Measurements from ENCODE around the gene CD79B. TPM values are rescaled to one million over a fixed set of nuclear protein-coding genes. Genes with fewer than 3 reads are reported as not detected.

CD79B gene
- polyA plus RNA-seq, 1 donor from 2014 or later: 1,452 TPM

GRCh38 chr17:63961355-63962212, 29.5 kb upstream of the CD79B start:
- Mint-ChIP-seq H3K4me3 (peak overlapping the region in 2 of 4 donors; percentile 69 to 76), H3K27ac (no peak overlapping the region)

DNA sequence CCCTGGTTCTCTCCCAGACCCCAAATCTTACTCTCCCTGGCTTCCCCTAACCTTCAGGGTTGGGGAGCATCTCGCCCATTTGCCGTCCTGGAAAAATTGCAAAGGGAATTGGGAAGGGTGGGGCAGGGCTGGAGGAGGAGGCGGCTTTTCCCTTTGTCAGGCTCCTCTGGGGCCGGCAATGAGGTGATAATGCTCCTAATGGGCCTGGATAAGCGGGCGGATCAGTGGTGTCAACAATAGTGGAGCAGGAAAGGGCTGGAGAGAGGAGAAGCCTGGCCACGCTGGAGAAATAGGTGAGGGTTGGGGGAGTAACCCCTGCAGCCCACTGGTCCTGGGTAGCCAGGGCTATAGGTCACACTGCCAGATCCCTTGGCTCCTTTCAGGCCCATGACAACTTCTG, 28.3 kb upstream of the CD79B start:
- peaks cover 1% of the 10 kb centered on the region for H3K36me3 Mint-ChIP-seq
- no peak overlapping the region for H3K27ac Mint-ChIP-seq
- H3K4me1 Mint-ChIP-seq: peaks cover 1 to 11% (median 8%) of the 10 kb centered on the region in 3 donors
- no peak overlapping the region for H3K4me3 Mint-ChIP-seq
- H3K27me3 Mint-ChIP-seq: no peaks in the 10 kb centered on the region
- H3K9me3 Mint-ChIP-seq: no peaks in the 10 kb centered on the region

More at GRCh38 chr17:63961355-63962212, 29.5 kb upstream of the CD79B start:
- H3K36me3 Mint-ChIP-seq: peaks cover 1% of the 10 kb centered on the region
- no peaks in the 10 kb centered on the region for H3K27me3 Mint-ChIP-seq
- no peaks in the 10 kb centered on the region for H3K9me3 Mint-ChIP-seq
- peaks cover 0 to 11% (median under 1%) of the 10 kb centered on the region in 3 donors for H3K4me1 Mint-ChIP-seq

DNA sequence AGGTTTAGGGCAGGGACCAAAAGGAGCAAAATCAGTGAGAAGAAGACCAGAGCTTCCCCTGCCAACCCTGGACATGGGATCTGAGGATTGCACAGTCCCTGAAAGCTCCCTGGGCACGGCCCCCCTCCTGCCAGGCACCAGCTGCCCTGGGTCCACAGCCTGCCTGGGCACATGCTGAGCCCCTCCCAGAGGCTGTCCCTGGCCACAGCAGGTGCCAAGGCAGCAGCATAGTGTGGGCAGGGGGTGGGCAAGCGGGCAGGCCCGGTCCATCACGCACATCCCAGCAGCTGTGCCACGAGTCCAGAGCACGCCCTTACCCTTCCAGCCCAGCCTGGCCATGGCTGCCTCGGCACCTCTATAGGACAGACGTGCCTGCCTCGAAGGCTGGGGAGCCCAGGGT, 27.9 kb upstream of the CD79B start:
- H3K4me3 Mint-ChIP-seq: no peak overlapping the region
- peak overlapping the region in 1 of 3 donors; percentile 62 for H3K27ac Mint-ChIP-seq
- H3K36me3 Mint-ChIP-seq: peaks cover 1% of the 10 kb centered on the region
- H3K9me3 Mint-ChIP-seq: no peaks in the 10 kb centered on the region
- no peaks in the 10 kb centered on the region for H3K27me3 Mint-ChIP-seq
- peaks cover 4 to 13% (median 12%) of the 10 kb centered on the region in 3 donors for H3K4me1 Mint-ChIP-seq

- Mint-ChIP-seq H3K4me3 (peak overlapping the region in 1 of 4 donors; percentile 45), H3K4me1 (peaks cover 16 to 24% (median 17%) of the 10 kb centered on the region in 3 donors), H3K27ac (peak overlapping the region; percentile 39 to 88 (median 88))
These were observed 24.3 kb upstream of the CD79B start for GRCh38 chr17:63956296-63956920.

DNA sequence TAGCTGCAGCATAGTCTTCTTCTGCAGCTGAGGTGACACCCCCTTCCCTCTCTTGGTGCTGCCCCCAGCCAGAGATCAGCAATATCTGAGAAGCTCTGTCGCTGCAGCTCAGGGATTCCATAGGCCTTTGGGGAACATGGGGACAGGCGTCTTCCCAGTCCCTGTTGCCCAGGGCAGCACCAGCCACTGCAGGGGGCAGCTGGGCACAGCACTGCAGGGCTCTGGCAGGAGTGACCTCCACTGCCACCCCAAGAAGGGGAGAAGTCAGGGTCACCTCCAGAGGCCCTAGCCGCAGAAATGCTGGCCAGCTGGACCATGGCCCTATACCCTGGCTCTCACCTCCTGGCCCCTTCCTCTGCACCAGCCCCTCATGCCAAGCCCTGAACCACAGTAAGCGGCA, 23.7 kb upstream of the CD79B start:
- Mint-ChIP-seq H3K27me3 (no peaks in the 10 kb centered on the region), H3K36me3 (peaks cover 1% of the 10 kb centered on the region), H3K9me3 (no peaks in the 10 kb centered on the region), H3K4me3 (peak overlapping the region in 2 of 4 donors; percentile 11 to 81), H3K4me1 (peaks cover 18 to 29% (median 21%) of the 10 kb centered on the region in 3 donors), H3K27ac (peak overlapping the region in 2 of 3 donors; percentile 88)

More at GRCh38 chr17:63956296-63956920, 24.3 kb upstream of the CD79B start:
- Mint-ChIP-seq H3K36me3 (peaks cover 1% of the 10 kb centered on the region), H3K27me3 (no peaks in the 10 kb centered on the region), H3K9me3 (no peaks in the 10 kb centered on the region)

- H3K36me3 Mint-ChIP-seq: peaks cover 1% of the 10 kb centered on the region
- H3K4me3 Mint-ChIP-seq: peak overlapping the region in 1 of 4 donors; percentile 11
- H3K9me3 Mint-ChIP-seq: no peaks in the 10 kb centered on the region
- H3K4me1 Mint-ChIP-seq: peaks cover 19 to 29% (median 22%) of the 10 kb centered on the region in 3 donors
- H3K27ac Mint-ChIP-seq: peak overlapping the region in 2 of 3 donors; percentile 87 to 88
- H3K27me3 Mint-ChIP-seq: no peaks in the 10 kb centered on the region
These were observed 23.1 kb upstream of the CD79B start for GRCh38 chr17:63955232-63955631.

- Mint-ChIP-seq H3K36me3 (peaks cover 1% of the 10 kb centered on the region), H3K27ac (peak overlapping the region; percentile 87 to 94 (median 90)), H3K4me1 (peaks cover 19 to 29% (median 22%) of the 10 kb centered on the region in 3 donors), H3K9me3 (no peaks in the 10 kb centered on the region), H3K4me3 (peak overlapping the region; percentile 11 to 93 (median 72)), H3K27me3 (no peaks in the 10 kb centered on the region)
These were observed 22.4 kb upstream of the CD79B start for GRCh38 chr17:63954402-63955063.

DNA sequence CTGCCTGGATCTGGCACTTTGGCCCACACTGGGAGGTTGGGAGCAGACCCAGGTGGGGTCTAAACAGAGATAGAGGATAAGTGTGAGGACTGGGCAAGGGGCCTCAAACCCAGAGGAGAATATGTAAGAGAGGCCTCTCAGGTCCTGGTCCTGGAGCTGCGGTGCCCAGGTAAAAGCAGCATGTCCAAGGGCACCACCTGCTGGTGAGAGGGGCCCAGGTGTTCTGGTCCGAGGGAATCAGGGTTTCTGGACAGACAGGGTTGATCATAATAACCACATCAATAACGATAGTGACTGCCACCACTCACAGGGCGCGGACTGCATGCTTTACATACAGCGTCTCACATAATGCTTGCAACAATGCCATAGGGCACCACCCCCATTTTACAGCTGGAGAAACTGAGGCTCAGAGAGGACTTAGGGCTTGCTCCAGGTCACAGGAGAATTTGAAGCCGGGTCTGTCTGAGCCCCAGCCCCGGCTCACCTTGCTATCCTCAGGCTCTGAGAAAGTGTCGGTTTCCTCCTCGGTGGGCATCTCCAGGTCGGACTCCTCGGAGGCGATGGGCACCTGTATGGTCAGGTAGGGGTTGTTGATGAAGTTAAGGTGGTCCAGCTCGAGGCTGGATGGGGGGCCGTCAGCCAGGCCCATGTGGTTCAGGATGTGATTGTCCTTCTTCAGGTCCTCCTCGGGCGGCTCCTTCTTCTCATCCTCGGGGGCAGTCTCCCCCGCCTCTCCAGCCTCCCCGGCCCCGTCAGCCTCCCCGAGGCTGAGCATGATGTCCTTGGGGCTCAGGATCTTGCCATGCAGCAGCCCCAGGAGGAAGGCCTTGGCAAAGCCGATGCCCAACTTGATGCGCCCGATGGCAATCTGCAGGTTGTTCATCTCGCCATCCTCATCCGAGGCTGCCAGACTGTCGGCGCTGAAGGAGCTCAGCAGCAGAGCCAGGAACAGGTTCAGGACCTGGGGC, 19.1 kb upstream of the CD79B start:
- peak overlapping the region in 1 of 4 donors; percentile 5 for H3K4me3 Mint-ChIP-seq
- H3K27me3 Mint-ChIP-seq: no peaks in the 10 kb centered on the region
- H3K4me1 Mint-ChIP-seq: peaks cover 20 to 28% (median 22%) of the 10 kb centered on the region in 3 donors
- peak overlapping the region in 2 of 3 donors; percentile 11 to 59 for H3K27ac Mint-ChIP-seq
- H3K9me3 Mint-ChIP-seq: no peaks in the 10 kb centered on the region
- no peaks in the 10 kb centered on the region for H3K36me3 Mint-ChIP-seq

DNA sequence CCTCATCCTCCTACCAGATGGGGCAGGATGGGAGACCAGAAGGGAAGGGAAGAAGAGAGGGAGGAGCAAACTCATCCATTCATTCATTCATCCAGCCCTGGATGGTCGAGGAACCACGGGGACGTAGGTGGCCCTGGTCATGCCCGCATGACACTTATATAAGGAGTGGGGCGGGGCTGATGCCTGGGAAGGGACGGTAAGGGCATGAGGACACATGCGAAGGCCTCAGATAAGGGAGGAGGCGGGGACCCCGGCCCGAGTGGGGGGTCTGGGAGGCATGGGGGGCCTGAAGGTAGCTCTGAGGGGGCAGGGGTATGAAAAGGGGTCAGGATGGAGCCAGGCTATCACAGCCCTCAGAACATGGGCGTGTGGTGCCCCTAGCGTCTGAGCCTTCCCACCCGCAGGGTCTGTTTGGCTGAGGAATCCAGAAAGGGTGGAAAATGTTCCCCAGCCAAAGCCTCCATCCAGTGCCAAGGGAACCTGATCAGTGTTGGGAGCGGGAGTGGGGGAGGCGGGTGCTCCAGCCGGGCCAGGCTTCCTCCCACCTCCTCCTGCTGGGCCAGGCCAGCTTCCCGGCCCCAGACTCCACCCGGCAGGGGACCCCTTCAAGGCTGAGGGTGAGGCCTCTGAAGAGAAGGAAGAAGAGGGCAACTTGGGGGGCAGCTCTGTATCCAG, 17.6 kb upstream of the CD79B start:
- Mint-ChIP-seq H3K4me3 (no peak overlapping the region), H3K27me3 (no peaks in the 10 kb centered on the region), H3K4me1 (peaks cover 14 to 24% (median 21%) of the 10 kb centered on the region in 3 donors), H3K36me3 (no peaks in the 10 kb centered on the region), H3K27ac (no peak overlapping the region), H3K9me3 (no peaks in the 10 kb centered on the region)

DNA sequence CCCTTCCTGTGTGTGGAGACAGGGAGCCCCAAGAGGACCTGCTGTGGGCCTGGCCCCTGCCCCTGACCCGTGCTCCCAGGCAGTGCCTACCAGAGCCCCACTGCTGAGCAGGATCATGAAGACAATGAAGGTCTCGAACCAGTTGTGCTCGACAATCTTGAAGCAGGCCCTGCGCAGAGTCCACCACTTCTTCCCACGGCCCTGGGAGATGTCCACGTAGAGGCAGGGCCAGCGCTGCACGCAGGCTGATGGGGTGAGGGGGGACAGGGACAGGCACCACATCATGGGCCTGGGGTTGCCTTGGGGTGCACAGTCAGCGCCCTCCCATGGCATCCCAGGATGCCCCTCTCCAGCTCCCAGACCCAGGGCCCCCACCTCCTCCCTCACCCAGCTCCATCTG, 16.4 kb upstream of the CD79B start:
- H3K4me1 Mint-ChIP-seq: peaks cover 9 to 19% (median 16%) of the 10 kb centered on the region in 3 donors
- H3K36me3 Mint-ChIP-seq: no peaks in the 10 kb centered on the region
- no peaks in the 10 kb centered on the region for H3K27me3 Mint-ChIP-seq
- no peaks in the 10 kb centered on the region for H3K9me3 Mint-ChIP-seq
- H3K27ac Mint-ChIP-seq: no peak overlapping the region
- no peak overlapping the region for H3K4me3 Mint-ChIP-seq

- Mint-ChIP-seq H3K4me1 (peaks cover 9 to 19% (median 16%) of the 10 kb centered on the region in 3 donors), H3K27ac (no peak overlapping the region), H3K9me3 (no peaks in the 10 kb centered on the region), H3K4me3 (no peak overlapping the region), H3K36me3 (no peaks in the 10 kb centered on the region), H3K27me3 (no peaks in the 10 kb centered on the region)
These were observed 15.7 kb upstream of the CD79B start for GRCh38 chr17:63947711-63948330.

DNA sequence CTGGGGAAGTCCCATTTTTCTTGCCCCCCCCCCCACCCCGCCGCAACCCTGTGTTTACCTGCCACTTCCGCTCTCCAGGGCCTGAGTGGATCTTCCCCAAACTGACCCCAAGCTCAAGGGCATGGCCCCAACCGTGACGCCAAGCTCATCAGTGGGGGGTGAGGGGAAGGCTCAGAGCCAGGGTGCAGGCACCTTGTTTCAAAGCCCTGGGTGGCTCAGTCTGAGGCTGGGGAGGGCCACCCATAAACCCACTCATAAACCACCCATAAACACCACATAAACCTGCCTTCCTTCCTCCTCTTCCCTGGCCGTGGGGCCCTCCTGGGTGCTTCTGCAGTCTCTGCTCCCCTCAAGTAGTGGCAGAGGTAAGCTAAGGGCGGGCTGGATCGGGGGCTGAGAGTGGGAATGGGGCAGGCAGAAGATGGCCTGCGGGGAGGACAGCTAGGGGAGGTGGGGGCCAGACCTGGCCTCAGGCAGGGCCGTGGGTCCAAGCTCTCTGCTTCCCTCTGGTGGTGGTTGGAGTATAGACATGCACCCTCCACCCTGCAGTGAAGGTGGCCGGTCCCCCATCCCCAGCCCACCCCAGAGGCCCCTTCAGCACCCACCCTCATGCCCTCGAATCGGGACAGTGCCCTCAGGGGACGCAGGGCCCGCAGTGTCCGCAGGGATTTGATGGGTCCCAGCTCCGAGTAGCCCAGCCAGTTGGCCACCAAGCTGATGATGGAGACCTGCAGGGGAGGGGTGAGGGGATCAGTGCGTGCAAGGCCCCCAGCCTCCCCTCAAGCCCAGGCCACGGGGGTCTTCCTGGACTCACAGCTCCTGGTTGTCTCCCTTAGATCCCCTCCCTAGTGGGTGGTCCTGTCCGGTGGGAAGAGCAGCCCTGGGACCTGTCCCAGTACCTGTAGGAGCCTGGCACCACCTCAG, 14.6 kb upstream of the CD79B start:
- peaks cover 9 to 17% (median 16%) of the 10 kb centered on the region in 3 donors for H3K4me1 Mint-ChIP-seq
- H3K9me3 Mint-ChIP-seq: no peaks in the 10 kb centered on the region
- no peaks in the 10 kb centered on the region for H3K27me3 Mint-ChIP-seq
- H3K36me3 Mint-ChIP-seq: peaks cover 1% of the 10 kb centered on the region
- peak overlapping the region; percentile 79 to 94 (median 91) for H3K27ac Mint-ChIP-seq
- H3K4me3 Mint-ChIP-seq: peak overlapping the region; percentile 16 to 91 (median 80)
